H1 (cell line): Measurements from ENCODE around the gene TAMM41. TPM values are rescaled to one million over a fixed set of nuclear protein-coding genes. Genes with fewer than 3 reads are reported as not detected.

ENCODE experiments used
- BACH1 ChIP-seq: IDR thresholded peaks from 2 replicates; pipeline ENCODE4 v1.6.1; 2012; ENCODE audit warnings: low read length, improper control_type of control experiment
- EP300 ChIP-seq, 2 experiments: IDR thresholded peaks; 1 replicate in 1 of 2; 2 replicates in 1 of 2; pipeline ENCODE4 v1.6.1; 2011 to 2012; ENCODE audit warnings: low read depth in 2 of 2, low read length in 2 of 2, mild to moderate bottlenecking in 2 of 2, borderline replicate concordance in 1 of 2, inconsistent platforms in 1 of 2, moderate library complexity in 1 of 2
- KDM5A ChIP-seq: fragments of 200-600 bp; IDR thresholded peaks from 2 replicates; pipeline ENCODE4 v1.7.1; 2012; ENCODE audit warnings: mild to moderate bottlenecking, low read length, inconsistent platforms, mixed read lengths
- RFX5 ChIP-seq: IDR thresholded peaks from 2 replicates; pipeline ENCODE4 v1.6.1; 2011; ENCODE audit warnings: low read depth, low read length, improper control_type of control experiment, borderline replicate concordance
- SIRT6 ChIP-seq: IDR thresholded peaks from one replicate; pipeline ENCODE4 v1.7.1; 2012; ENCODE audit warnings: low read length, inconsistent platforms
- YY1 ChIP-seq: IDR thresholded peaks from 2 replicates; pipeline ENCODE4 v1.6.1; 2011; ENCODE audit warnings: low read depth, mild to moderate bottlenecking, low read length
- ZNF274 ChIP-seq: IDR thresholded peaks from 2 replicates; pipeline ENCODE4 v1.7.0; 2012; ENCODE audit warnings: low read length, borderline replicate concordance; ENCODE audit errors: extremely low read depth
- polyA plus RNA-seq, 7 experiments: library from polyadenylated mRNA; depleted of rRNA in 3 of 7; stranded (reverse) in 5 of 7; unstranded in 2 of 7; fragments of >200 nt in 5 of 7; fragments of 200-250 nt in 2 of 7; gene quantifications; 1 replicate in 5 of 7; 2 replicates in 1 of 7; 4 replicates in 1 of 7; pipeline versions ENCODE4 v1.2.1 to v1.2.3, GENCODE V29; 2011 to 2013; ENCODE audit warnings: missing spikeins in 2 of 7, mixed read lengths in 2 of 7
- total RNA-seq: library from RNA; stranded (reverse); fragmentation: NEBNext Ultra II Directional; extraction: Animal tissue kit (Norgen Biotek cat#: 25700); gene quantifications from 2 replicates; pipeline ENCODE4 v1.2.1, GENCODE V29; 2021
- TF ChIP-seq, protein P1 (sequence below): IDR thresholded peaks from 2 replicates; pipeline ENCODE4 v1.6.1; 2012; ENCODE audit warnings: low read length, inconsistent platforms
- TF ChIP-seq, protein P2 (sequence below), 3 experiments: IDR thresholded peaks; 1 replicate in 2 of 3; 2 replicates in 1 of 3; pipeline versions ENCODE4 v1.5.1 to v1.6.1; 2011; ENCODE audit warnings: low read length in 3 of 3, mild to moderate bottlenecking in 3 of 3, inconsistent platforms in 2 of 3, low read depth in 1 of 3, moderate library complexity in 1 of 3; ENCODE audit not compliant: insufficient read depth in 1 of 3; ENCODE audit errors: control extremely low read depth in 1 of 3

The TAMM41 gene
- total and polyA plus RNA-seq, 2 of the 8 experiments (the other 6 are each of a cell fraction or from before 2014, with no cell fraction given), result 16.9 to 22.5 TPM

- TF ChIP-seq ZNF274, result no peak
- TF ChIP-seq, protein P1, sequence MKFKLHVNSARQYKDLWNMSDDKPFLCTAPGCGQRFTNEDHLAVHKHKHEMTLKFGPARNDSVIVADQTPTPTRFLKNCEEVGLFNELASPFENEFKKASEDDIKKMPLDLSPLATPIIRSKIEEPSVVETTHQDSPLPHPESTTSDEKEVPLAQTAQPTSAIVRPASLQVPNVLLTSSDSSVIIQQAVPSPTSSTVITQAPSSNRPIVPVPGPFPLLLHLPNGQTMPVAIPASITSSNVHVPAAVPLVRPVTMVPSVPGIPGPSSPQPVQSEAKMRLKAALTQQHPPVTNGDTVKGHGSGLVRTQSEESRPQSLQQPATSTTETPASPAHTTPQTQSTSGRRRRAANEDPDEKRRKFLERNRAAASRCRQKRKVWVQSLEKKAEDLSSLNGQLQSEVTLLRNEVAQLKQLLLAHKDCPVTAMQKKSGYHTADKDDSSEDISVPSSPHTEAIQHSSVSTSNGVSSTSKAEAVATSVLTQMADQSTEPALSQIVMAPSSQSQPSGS, result no peak
- no peak for TF ChIP-seq BACH1
- TF ChIP-seq, protein P2, sequence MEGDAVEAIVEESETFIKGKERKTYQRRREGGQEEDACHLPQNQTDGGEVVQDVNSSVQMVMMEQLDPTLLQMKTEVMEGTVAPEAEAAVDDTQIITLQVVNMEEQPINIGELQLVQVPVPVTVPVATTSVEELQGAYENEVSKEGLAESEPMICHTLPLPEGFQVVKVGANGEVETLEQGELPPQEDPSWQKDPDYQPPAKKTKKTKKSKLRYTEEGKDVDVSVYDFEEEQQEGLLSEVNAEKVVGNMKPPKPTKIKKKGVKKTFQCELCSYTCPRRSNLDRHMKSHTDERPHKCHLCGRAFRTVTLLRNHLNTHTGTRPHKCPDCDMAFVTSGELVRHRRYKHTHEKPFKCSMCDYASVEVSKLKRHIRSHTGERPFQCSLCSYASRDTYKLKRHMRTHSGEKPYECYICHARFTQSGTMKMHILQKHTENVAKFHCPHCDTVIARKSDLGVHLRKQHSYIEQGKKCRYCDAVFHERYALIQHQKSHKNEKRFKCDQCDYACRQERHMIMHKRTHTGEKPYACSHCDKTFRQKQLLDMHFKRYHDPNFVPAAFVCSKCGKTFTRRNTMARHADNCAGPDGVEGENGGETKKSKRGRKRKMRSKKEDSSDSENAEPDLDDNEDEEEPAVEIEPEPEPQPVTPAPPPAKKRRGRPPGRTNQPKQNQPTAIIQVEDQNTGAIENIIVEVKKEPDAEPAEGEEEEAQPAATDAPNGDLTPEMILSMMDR (IDR thresholded peaks at IDR 0.05; ENCODE audit: control extremely low read depth in 1 of 3, insufficient read depth in 1 of 3, low read depth in 1 of 3, low read length in 3 of 3), result no peak
- TF ChIP-seq EP300 (IDR thresholded peaks at IDR 0.05; ENCODE audit: borderline replicate concordance in 1 of 2, low read depth in 2 of 2, low read length in 2 of 2), result no peak
- TF ChIP-seq RFX5, result no peak
- TF ChIP-seq YY1, result no peak
- TF ChIP-seq SIRT6, result no peak
- TF ChIP-seq KDM5A, result no peak
- TF ChIP-seq, all 59 proteins: peak for 0
Observed at GRCh38 chr3:11791339-11792200, 55.1 kb downstream of the TAMM41 start (continued).
